Measurements from ENCODE around the gene PRRG2. TPM values are rescaled to one million over a fixed set of nuclear protein-coding genes. Genes with fewer than 3 reads are reported as not detected.

The PRRG2 gene
- polyA plus RNA-seq, 1 donor = 0.18 TPM

Other genes starting within 250 kb of the PRRG2 start
- gene CD37, start 245.9 kb upstream of the PRRG2 start, polyA plus RNA-seq (ENCODE audit: insufficient read length) = 18.5 TPM
- 72.1 TPM for gene TEAD2, start 218.9 kb upstream of the PRRG2 start, polyA plus RNA-seq (ENCODE audit: insufficient read length)
- gene DKKL1, start 217.4 kb upstream of the PRRG2 start, polyA plus RNA-seq (ENCODE audit: insufficient read length) = 2.4 TPM
- gene KASH5, start 193.1 kb upstream of the PRRG2 start, polyA plus RNA-seq (ENCODE audit: insufficient read length) = not detected
- not detected for gene PTH2, start 157.9 kb upstream of the PRRG2 start, polyA plus RNA-seq (ENCODE audit: insufficient read length)
- not detected for gene GFY, start 155.9 kb upstream of the PRRG2 start, polyA plus RNA-seq (ENCODE audit: insufficient read length)
- gene SLC17A7, start 139.8 kb upstream of the PRRG2 start, polyA plus RNA-seq (ENCODE audit: insufficient read length) = 0.76 TPM
- 43.8 TPM for gene PIH1D1, start 129.5 kb upstream of the PRRG2 start, polyA plus RNA-seq (ENCODE audit: insufficient read length)
- gene ALDH16A1, start 128.1 kb upstream of the PRRG2 start, polyA plus RNA-seq (ENCODE audit: insufficient read length) = 14.8 TPM
- gene FLT3LG, start 107.1 kb upstream of the PRRG2 start, polyA plus RNA-seq (ENCODE audit: insufficient read length) = 3.5 TPM
- gene RPL13A, start 93.7 kb upstream of the PRRG2 start, polyA plus RNA-seq (ENCODE audit: insufficient read length) = 4,873 TPM
- gene RPS11, start 84.9 kb upstream of the PRRG2 start, polyA plus RNA-seq (ENCODE audit: insufficient read length) = 3,298 TPM
- gene FCGRT, start 68.7 kb upstream of the PRRG2 start, polyA plus RNA-seq (ENCODE audit: insufficient read length) = 178 TPM
- gene RCN3, start 53.3 kb upstream of the PRRG2 start, polyA plus RNA-seq (ENCODE audit: insufficient read length) = 44.5 TPM
- gene NOSIP, start 760 bp upstream of the PRRG2 start, polyA plus RNA-seq (ENCODE audit: insufficient read length) = 59.7 TPM
- gene PRR12, start 9.9 kb downstream of the PRRG2 start, polyA plus RNA-seq (ENCODE audit: insufficient read length) = 23.3 TPM
- 29.1 TPM for gene RRAS, start 58.8 kb downstream of the PRRG2 start, polyA plus RNA-seq (ENCODE audit: insufficient read length)
- 36.4 TPM for gene SCAF1, start 60.9 kb downstream of the PRRG2 start, polyA plus RNA-seq (ENCODE audit: insufficient read length)
- 38.7 TPM for gene IRF3, start 84.5 kb downstream of the PRRG2 start, polyA plus RNA-seq (ENCODE audit: insufficient read length)
- gene BCL2L12, start 84.6 kb downstream of the PRRG2 start, polyA plus RNA-seq (ENCODE audit: insufficient read length) = 35.9 TPM
- 214 TPM for gene PRMT1, start 96.0 kb downstream of the PRRG2 start, polyA plus RNA-seq (ENCODE audit: insufficient read length)
- gene ADM5, start 108.3 kb downstream of the PRRG2 start, polyA plus RNA-seq (ENCODE audit: insufficient read length) = 2.2 TPM
- gene CPT1C, start 109.8 kb downstream of the PRRG2 start, polyA plus RNA-seq (ENCODE audit: insufficient read length) = 6.2 TPM
- gene TSKS, start 182.0 kb downstream of the PRRG2 start, polyA plus RNA-seq (ENCODE audit: insufficient read length) = 0.94 TPM
- gene AP2A1, start 185.7 kb downstream of the PRRG2 start, polyA plus RNA-seq (ENCODE audit: insufficient read length) = 68.3 TPM
- gene FUZ, start 232.0 kb downstream of the PRRG2 start, polyA plus RNA-seq (ENCODE audit: insufficient read length) = 18.3 TPM
- gene MED25, start 237.0 kb downstream of the PRRG2 start, polyA plus RNA-seq (ENCODE audit: insufficient read length) = 33.0 TPM

Data from hindlimb muscle (tissue), 1 donor.